Left lung (tissue), 10 donors: ENCODE results near the gene IQCN. TPM values are rescaled to one million over a fixed set of nuclear protein-coding genes. Genes with fewer than 3 reads are reported as not detected.

Experiments used
- ATAC-seq: fragments of 200-7000 bp; cut with Tn5 transposase; one replicate; pipeline ENCODE4 v1.9.1; 2020; ENCODE audit warnings: moderate library complexity
- DNase-seq, 4 donors: peaks; one replicate each; pipeline ENCODE4 v3.0.0-alpha.2; 2013 to 2020
- H3K27ac ChIP-seq, 2 donors: fragments of 200-600 bp; sonication (generic) in 1 of 2; one replicate each; pipeline versions ENCODE4 v1.5.0 to v1.8.0; 2020 to 2021
- H3K27me3 ChIP-seq, 2 donors: fragments of 200-600 bp; sonication (generic) in 1 of 2; one replicate each; pipeline versions ENCODE4 v1.5.0 to v1.8.0; 2020 to 2021
- H3K36me3 ChIP-seq, 2 donors: fragments of 200-600 bp; sonication (generic) in 1 of 2; one replicate each; pipeline versions ENCODE4 v1.5.0 to v1.8.0; 2020 to 2021
- H3K4me1 ChIP-seq, 2 donors: fragments of 200-600 bp; one replicate each; pipeline ENCODE4 v1.8.0; 2021
- H3K4me3 ChIP-seq, 2 donors: fragments of 200-600 bp; sonication (generic) in 1 of 2; one replicate each; pipeline versions ENCODE4 v1.5.0 to v1.8.0; 2020 to 2021; ENCODE audit warnings: mild to moderate bottlenecking in 1 of 2
- H3K9me3 ChIP-seq, 2 donors: fragments of 200-600 bp; sonication (generic) in 1 of 2; one replicate each; pipeline versions ENCODE4 v1.5.0 to v1.8.0; 2020 to 2021
- intact Hi-C, 2 donors: fragments of 100-400 bp; cut with DNase I; formaldehyde crosslinking; loops; one replicate each; pipeline versions ENCODE4 v1.11.2 to v1.14.2; 2022
- polyA plus RNA-seq, 6 donors: library from polyadenylated mRNA; unstranded; fragments of 120-200 nt; gene quantifications; one replicate each; pipeline ENCODE4 v1.2.1, GENCODE V29; 2013; ENCODE audit not compliant: insufficient read length in 6 of 6
- total RNA-seq, 2 donors: library from RNA; stranded (reverse); fragmentation: NEBNext Ultra II Directional; extraction: Animal tissue kit (Norgen Biotek cat#: 25700); gene quantifications; one replicate each; pipeline ENCODE4 v1.2.1, GENCODE V29; 2021
- TF ChIP-seq, protein P1 (sequence below), 2 donors: fragments of 200-600 bp; sonication (generic) in 1 of 2; IDR thresholded peaks; one replicate each; pipeline versions ENCODE4 v1.5.0 to v1.8.0; 2021; ENCODE audit warnings: antibody characterized with exemption in 2 of 2
- donor health status: DM: no; HTN: yes; CAD: no.
- donor health status: DM: no; HTN: no; CAD: no.

Gene IQCN
- total and polyA plus RNA-seq, 8 donors: 3.0 to 12.7 (median 6.8) TPM

DNA sequence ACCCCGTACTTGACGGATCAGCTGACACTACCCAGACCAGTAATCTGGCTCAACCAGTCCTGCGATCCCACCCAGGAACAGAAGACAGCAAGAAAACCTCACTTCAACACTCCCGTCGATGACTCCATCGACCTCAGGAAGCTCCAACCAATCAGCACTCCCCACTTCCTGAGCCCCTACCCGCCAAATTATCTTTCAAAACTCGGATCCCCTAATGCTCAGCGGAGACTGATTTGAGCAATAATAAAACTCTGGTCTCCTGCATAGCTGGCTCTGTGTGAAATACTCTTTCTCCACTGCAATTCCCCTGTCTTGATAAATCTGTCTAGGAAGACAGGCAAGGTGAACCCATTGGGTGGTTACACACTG is 47.5 kb upstream of the IQCN start:
- H3K4me1 ChIP-seq: peaks cover 32 to 66% of the 10 kb centered on the region in 2 donors
- peak in 1 of 4 donors; percentile 33 for DNase-seq
- H3K36me3 ChIP-seq: no peaks in the 10 kb centered on the region
- H3K4me3 ChIP-seq: peak overlapping the region in 1 of 2 donors; percentile 81
- H3K27me3 ChIP-seq: no peaks in the 10 kb centered on the region
- intact Hi-C loops: no loop called here
- ATAC-seq: no peak
- TF ChIP-seq, protein P1, sequence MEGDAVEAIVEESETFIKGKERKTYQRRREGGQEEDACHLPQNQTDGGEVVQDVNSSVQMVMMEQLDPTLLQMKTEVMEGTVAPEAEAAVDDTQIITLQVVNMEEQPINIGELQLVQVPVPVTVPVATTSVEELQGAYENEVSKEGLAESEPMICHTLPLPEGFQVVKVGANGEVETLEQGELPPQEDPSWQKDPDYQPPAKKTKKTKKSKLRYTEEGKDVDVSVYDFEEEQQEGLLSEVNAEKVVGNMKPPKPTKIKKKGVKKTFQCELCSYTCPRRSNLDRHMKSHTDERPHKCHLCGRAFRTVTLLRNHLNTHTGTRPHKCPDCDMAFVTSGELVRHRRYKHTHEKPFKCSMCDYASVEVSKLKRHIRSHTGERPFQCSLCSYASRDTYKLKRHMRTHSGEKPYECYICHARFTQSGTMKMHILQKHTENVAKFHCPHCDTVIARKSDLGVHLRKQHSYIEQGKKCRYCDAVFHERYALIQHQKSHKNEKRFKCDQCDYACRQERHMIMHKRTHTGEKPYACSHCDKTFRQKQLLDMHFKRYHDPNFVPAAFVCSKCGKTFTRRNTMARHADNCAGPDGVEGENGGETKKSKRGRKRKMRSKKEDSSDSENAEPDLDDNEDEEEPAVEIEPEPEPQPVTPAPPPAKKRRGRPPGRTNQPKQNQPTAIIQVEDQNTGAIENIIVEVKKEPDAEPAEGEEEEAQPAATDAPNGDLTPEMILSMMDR (IDR thresholded peaks at IDR 0.05): no peak
- H3K9me3 ChIP-seq: no peaks in the 10 kb centered on the region
- H3K27ac ChIP-seq: peak overlapping the region; percentile 81 to 91

DNA sequence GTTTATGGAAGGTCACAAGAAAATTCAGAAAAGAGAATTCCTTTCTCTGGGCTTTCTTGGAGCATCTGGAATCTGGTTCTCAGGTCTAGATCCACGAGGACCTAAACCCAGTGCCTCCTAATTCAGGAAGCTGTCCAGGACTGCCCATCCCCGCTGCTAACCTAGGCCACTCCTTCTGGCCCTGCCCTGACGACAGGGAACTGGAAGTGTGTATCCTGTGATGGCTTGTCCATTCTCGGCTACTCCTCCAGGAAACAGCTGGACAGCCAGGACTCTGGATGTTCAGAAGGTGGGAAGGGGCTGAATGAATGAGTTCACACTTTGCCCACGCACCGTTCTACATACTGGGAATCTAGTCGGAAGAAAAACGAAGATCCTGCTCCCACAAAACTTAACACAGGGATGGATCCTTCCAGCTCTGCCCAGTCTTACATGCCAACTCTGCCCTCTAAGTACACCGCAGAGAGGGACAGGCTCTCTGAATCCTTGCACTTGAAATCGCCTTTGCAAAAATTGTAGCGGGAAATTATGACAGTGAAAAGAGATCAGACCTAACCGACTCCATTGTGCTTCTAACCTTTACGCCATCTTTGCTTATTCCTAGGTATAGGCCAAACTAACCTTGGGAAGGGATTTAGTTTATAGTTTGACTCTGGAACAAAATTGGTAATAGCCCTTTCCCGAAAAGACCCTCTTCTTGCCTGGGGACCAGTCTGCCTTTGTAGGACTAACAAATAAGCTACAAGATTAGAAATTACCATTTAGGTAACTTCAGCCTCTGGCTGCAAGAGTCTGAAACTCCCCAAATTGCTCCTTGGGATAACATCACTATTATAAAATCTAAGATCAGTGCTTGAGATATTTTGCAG is 46.8 kb upstream of the IQCN start:
- peaks cover 32 to 71% of the 10 kb centered on the region in 2 donors for H3K4me1 ChIP-seq
- no peak for ATAC-seq

GRCh38 chr19:18319591-18320135 is 45.4 kb upstream of the IQCN start:
- Histone ChIP-seq H3K27ac (peak overlapping the region; percentile 81 to 91), H3K36me3 (peaks cover 0 to 1% of the 10 kb centered on the region in 2 donors), H3K4me3 (no peak overlapping the region), H3K9me3 (no peaks in the 10 kb centered on the region), H3K27me3 (no peaks in the 10 kb centered on the region), H3K4me1 (peaks cover 32 to 71% of the 10 kb centered on the region in 2 donors)
- DNase-seq: peak in 1 of 4 donors; percentile 63
- ATAC-seq: peak; percentile 22
- TF ChIP-seq, protein P1 (IDR thresholded peaks at IDR 0.05): no peak
- intact Hi-C loops: no loop called here

More for the DNA sequence above, 46.8 kb upstream of the IQCN start:
- Histone ChIP-seq H3K27me3 (no peaks in the 10 kb centered on the region), H3K27ac (peak overlapping the region; percentile 81 to 91), H3K9me3 (no peaks in the 10 kb centered on the region), H3K4me3 (peak overlapping the region in 1 of 2 donors; percentile 81), H3K36me3 (no peaks in the 10 kb centered on the region)
- peak in 2 of 4 donors; percentile 20 to 65 for DNase-seq
- intact Hi-C loops: no loop called here
- TF ChIP-seq, protein P1 (IDR thresholded peaks at IDR 0.05): no peak

DNA sequence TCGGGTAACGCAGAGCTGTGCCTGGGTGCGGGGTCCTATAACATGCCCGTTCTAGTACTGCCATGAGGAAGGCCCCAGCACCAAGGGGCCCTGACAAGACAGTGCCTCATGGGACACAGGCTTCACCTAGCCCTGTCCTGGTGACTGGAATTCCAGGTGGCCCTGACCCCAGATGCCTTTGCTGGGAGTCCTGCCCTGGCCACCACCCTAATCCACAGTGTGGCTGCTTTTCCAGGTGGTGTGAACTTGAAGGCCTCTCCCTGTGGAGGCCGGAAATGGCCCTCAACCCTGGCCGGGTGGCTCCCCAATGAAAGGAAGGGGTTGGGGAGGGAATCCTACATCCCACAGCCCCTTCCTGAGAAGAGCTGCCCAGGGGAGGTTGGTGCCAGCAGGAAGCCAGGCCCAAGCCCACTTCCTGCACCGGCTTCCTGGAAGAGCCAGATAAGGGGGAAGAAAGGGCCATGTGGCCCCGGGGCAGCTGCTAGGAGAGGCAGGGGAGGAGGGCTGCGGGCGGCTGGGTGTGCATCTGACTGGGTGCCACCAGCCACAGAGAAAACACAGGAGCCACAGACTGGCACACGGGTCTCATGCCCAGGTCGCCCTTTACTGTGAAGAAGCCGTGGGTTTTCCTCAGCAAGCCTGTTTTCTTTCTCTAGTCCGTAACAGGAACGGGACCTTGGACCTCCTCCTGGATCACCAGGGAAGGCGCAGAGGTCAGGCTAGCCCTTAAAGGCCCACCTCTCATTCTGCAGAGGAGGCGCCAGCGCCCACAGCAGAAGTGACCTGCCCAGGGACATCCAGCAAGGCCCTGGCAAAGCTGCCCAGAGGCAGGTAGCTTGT is 43.9 kb upstream of the IQCN start:
- TF ChIP-seq, protein P1 (IDR thresholded peaks at IDR 0.05): no peak
- no peak overlapping the region for H3K4me3 ChIP-seq
- H3K27ac ChIP-seq: peak overlapping the region; percentile 81 to 91
- H3K36me3 ChIP-seq: peaks cover 0 to 16% of the 10 kb centered on the region in 2 donors
- intact Hi-C loops: no loop called here
- H3K27me3 ChIP-seq: no peaks in the 10 kb centered on the region
- peak in 3 of 4 donors; percentile 26 to 85 (median 68) for DNase-seq
- no peaks in the 10 kb centered on the region for H3K9me3 ChIP-seq
- peaks cover 23 to 65% of the 10 kb centered on the region in 2 donors for H3K4me1 ChIP-seq
- ATAC-seq: no peak
